DMS 273 (cell line): Measurements from ENCODE around the gene FRMD4B.

Experiments
- DNase-seq: peaks from one replicate; lab custom pipeline; 2025; ENCODE audit not compliant: unreplicated experiment; lab: John Stamatoyannopoulos, UW

The FRMD4B gene

DNA sequence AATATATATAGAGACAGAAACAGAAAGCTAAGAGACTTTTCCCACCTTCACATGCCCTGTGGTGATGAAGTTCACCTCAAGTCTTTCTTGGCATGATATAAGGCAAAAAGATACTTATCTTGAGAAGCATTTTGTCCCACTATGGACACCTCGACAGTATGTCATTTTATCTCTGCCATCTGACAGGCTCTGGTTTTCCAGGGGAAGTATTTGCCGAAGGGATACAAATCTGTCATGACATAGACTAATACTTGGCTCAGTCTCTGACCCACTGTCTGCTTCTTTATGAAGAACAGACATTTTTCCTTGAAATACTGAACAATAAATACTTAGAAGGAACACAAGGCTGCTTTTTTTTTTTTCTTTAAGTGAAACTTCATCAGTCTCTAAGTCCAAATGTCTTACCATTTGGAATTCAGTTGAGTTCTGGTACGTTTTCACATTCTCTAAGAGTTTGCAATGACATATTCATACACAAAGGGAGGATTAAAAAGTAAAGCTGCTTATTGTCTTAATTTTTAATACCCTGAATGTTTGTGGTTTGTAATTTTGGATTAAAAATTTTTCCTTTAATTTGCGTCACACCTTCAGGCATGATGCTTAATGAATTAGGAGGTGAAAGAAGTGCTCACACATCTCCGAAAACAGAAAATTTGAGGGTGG is 175.7 kb downstream of the FRMD4B start:
- no peak for DNase-seq

GRCh38 chr3:69209413-69209812 is 176.5 kb downstream of the FRMD4B start:
- no peak for DNase-seq

- DNase-seq = no peak
Observed at GRCh38 chr3:69207031-69207430, 178.9 kb downstream of the FRMD4B start.

DNA sequence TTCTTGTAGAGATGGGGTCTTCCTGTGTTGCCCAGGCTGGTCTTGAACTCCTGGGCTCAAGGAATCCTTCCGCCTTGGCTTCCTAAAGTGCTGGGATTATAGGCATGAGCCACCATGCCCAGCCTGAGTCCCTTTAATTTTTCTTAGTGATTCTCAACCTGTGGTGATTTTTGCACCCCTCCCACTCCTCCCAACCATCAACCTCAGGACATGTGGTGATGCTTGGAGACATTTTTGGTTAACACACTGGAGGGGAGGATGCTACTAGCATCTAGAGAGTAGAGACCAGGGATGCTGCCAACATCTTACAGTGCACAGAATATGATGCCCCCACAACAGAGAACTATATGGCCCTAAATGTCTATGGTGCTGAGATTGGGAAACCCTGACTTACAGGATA is 180.5 kb downstream of the FRMD4B start:
- no peak for DNase-seq

DNA sequence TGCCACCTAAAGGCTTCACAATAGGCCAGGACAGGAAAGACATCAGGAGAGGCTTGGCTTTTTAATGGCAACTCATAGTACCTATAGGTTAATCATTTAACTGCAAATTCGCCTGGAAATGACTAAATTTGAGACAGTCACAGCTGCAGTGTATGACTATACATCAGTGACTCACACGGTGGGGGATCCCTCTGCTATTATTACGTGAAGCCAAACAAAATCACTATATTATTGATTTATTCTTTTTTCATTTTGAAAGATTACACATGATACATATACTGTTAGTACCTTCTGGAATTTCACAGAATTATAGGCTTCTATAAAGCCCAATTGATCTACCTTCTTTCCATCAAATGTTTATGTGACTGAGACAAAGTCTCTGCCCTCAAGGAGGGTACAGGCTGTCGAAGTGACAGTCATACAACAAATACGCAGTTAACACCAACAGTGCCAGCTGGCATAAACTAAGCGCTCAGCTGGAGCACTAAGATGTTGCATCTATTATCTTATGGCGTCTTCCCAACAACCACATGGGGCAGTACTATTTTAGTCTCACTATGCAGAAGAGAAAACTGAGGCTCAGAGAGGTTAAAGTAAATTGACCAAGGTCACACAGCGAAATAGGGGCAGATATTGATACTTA is 181.5 kb downstream of the FRMD4B start:
- DNase-seq = peak; percentile 58

DNA sequence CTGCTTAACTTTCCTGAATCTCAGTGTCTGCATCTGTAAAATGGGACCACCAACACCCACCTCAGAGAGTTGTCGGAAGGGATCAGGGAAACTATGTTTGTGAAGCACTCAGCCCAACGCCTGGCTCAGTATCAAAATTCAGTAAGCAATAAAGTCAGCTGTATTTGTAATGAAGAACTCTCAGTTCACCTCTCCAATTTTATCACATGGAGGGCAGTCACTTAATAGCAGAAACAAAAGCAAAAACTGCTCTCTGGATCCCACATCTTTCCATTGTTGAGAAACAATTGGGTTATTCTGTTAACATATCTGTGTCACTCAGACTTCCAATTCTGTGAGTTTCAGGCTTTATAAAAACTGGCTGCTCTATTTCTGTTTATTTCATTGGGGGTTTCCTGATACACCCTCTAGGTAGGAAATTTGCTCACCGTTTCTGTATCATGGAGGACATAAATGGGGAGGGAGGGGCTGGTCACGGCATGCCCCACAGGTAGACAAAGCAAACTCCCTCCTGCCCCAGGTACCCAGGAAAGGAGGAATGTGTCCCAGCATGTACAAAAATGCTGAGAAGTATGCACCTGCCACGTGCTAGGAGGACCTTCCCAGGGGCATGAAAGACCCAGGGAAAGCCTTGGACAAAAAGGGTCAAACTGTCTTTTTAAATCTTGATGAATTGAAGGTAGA is 182.1 kb downstream of the FRMD4B start:
- DNase-seq = no peak

DNA sequence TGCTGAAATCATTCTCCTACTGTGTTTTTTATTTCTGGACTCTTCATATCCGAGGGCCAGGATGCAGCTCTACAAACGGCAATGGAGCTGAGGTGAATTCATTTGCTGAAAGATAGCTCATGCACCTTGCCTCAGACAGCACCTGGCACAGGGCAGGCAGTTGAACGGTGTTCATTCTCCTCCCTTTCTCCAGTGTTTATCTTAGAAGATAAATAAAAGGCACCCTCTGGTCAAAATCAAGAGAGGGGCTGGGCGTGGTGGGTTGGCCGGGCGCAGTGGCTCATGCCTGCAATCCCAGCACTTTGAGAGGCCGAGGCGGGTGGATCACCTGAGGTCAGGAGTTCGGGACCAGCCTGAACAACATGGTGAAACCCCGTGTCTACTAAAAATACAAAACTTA is 184.2 kb downstream of the FRMD4B start:
- DNase-seq = no peak

GRCh38 chr3:69200384-69201068 is 185.4 kb downstream of the FRMD4B start:
- peak; percentile 46 for DNase-seq

DNA sequence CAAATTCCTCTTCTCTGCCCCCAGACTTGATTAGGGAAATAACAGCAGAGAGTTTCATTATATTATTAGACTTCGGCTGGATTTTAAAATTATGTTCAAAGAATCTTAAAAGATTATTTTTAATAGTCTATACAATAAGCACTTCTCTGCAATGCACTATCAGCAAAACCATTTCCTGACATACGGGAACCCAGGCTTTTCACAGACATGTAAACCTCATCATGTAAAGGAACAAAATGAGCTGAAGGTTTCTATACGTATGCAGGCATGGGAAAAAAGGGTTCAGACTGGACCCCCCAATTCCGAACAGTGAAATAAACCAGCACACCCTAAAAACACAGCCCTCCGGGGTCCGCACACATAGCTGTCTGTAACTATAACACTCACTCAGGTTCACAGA is 185.9 kb downstream of the FRMD4B start:
- no peak for DNase-seq

GRCh38 chr3:69197922-69198530 is 187.9 kb downstream of the FRMD4B start:
- DNase-seq = no peak

- no peak for DNase-seq
Observed at GRCh38 chr3:69197455-69197854, 188.4 kb downstream of the FRMD4B start.

DNA sequence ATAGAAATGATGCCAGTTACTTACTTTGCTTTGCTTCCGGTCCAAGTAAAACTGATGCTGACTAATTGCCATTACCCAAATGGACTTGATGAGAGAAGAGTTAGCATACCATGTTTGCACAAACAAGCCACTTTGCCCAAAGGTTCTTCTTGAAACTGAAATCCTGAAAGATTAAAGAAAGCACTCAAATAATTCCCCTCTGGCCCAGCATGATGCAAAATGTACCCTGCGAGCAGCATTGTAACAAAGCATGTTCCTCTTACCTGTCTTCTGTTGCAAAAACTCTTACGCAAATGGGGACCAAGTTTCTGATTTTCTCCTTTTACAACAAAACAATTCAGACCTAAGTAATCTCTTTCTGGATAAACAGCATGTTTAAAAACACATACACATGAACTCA is 189.0 kb downstream of the FRMD4B start:
- no peak for DNase-seq

- no peak for DNase-seq
Observed at GRCh38 chr3:69194431-69195165, 191.3 kb downstream of the FRMD4B start.

GRCh38 chr3:69193749-69194148 is 192.1 kb downstream of the FRMD4B start:
- DNase-seq = no peak

- no peak for DNase-seq
Observed at GRCh38 chr3:69191516-69191915, 194.4 kb downstream of the FRMD4B start.

DNA sequence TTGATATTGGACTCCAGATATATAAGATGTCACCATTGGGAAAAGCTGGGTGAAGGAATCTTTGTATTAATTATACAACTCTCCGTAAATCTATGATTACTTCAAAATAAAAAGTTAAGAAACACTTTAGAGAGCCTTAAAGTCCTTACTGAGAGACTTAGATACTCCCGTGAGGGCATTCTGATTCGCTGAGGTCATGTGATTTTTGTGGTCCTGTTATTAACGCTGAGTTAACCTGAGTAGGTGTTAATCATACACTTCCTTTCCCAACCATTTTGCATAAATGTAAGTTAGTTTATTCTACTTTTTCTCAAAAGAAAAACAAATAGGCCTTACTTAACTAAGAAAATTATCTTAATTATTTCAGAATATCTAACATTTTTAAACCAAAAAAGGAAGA is 196.4 kb downstream of the FRMD4B start:
- DNase-seq = no peak

- DNase-seq = no peak
Observed at GRCh38 chr3:69186575-69187093, 199.3 kb downstream of the FRMD4B start.

DNA sequence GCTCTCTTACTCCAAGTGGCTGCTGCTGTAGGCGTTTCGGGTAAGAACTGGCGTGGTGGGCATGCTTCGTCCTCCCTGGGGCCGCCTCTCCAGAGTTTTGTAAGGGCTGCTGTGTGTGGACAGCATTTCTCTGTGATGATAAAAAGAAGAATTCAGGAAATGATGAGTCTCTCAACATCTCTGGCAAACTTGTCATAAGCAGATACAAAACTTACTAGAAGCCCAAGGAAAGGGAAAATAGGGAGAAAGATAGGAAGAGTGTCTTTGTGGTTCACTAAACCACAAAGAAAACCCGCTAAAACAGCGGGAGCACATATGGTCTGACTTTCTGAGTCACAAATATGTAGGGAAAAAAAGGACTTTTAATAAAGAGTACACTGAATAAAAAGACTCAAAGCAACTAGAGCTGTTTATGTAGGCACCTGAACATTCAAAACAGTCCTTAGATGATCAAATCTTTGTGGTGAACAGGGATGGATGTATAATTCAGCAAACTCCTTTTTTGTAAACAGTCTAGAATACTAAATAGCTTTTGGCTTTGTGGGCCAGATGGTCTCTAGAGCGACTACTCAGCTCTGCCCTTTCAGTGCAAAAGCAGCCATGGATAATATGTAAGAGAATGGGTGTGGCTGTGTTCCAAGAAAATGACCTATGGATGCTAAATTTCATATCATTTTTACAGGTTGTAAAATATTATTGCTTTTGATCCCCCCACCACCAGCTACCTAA is 203.1 kb downstream of the FRMD4B start:
- DNase-seq = peak; percentile 73

GRCh38 chr3:69181592-69182211 is 204.2 kb downstream of the FRMD4B start:
- no peak for DNase-seq
